Activated T-cell treated with anti-CD3 and anti-CD28 coated beads for 48 hours (primary cell): ENCODE results near the gene SLC5A2.
"Not testable (repeated sequence)": the region's sequence is repeated elsewhere in the genome, so short reads cannot be mapped to it uniquely, and the experiment has no call there.

Experiments used
- DNase-seq: peaks from one replicate; pipeline ENCODE4 v3.0.0-alpha.2; 2020; ENCODE audit warnings: low read depth

Gene SLC5A2

GRCh38 chr16:31475946-31476302, 7.0 kb upstream of the SLC5A2 start:
- no peak for DNase-seq

- peak; percentile 79 for DNase-seq
These were observed 6.4 kb upstream of the SLC5A2 start for GRCh38 chr16:31476303-31477219.

- no peak for DNase-seq
These were observed 5.4 kb upstream of the SLC5A2 start for GRCh38 chr16:31477220-31478216.

GRCh38 chr16:31478956-31479355, 4.0 kb upstream of the SLC5A2 start:
- no peak for DNase-seq

GRCh38 chr16:31479751-31480150, 3.2 kb upstream of the SLC5A2 start:
- DNase-seq = no peak

GRCh38 chr16:31480851-31481536, 1.9 kb upstream of the SLC5A2 start:
- DNase-seq = no peak

GRCh38 chr16:31484048-31484447, 1.1 kb downstream of the SLC5A2 start:
- DNase-seq = not testable (repeated sequence)

- DNase-seq = no peak
These were observed 1.7 kb downstream of the SLC5A2 start for GRCh38 chr16:31484491-31485171.

- DNase-seq = no peak
These were observed 2.6 kb downstream of the SLC5A2 start for GRCh38 chr16:31485571-31485970.

- no peak for DNase-seq
These were observed 3.1 kb downstream of the SLC5A2 start for GRCh38 chr16:31486045-31486444.

- no peak for DNase-seq
These were observed 4.3 kb downstream of the SLC5A2 start for GRCh38 chr16:31487071-31487719.

- peak; percentile 50 for DNase-seq
These were observed 5.0 kb downstream of the SLC5A2 start for GRCh38 chr16:31487720-31488467.

GRCh38 chr16:31488468-31489297, 5.8 kb downstream of the SLC5A2 start:
- DNase-seq = no peak

GRCh38 chr16:31489298-31489564, 6.3 kb downstream of the SLC5A2 start:
- no peak for DNase-seq

GRCh38 chr16:31489616-31490584, 7.0 kb downstream of the SLC5A2 start:
- DNase-seq = no peak

GRCh38 chr16:31491778-31492418, 9.0 kb downstream of the SLC5A2 start:
- DNase-seq = no peak

- DNase-seq = no peak
These were observed 10.7 kb downstream of the SLC5A2 start for GRCh38 chr16:31493506-31494125.
